ENCODE results near the gene FLAD1.

Gene FLAD1

DNA sequence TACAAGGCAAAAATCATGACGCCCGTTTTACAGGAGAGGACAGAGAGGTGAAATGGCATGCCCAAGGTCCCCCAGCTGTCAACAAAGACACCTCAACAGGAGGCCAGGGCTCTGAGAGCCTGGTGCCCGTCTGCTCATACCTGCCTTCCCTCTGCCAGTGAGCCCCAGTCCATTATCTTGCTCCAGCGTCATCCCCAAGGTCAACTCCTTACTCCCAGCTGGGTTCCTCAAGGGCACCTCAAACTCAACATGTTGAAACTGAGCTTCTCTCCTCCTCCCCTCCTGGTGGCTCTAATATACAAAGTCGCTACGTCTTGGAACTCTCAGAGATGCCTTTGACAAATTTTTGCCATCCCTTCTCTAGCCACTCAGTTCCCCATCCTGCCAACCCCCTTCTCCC lies 30.5 kb upstream of the FLAD1 start:
- DNase-seq (ENCODE audit: low read depth in 2 of 2): no peak

DNA sequence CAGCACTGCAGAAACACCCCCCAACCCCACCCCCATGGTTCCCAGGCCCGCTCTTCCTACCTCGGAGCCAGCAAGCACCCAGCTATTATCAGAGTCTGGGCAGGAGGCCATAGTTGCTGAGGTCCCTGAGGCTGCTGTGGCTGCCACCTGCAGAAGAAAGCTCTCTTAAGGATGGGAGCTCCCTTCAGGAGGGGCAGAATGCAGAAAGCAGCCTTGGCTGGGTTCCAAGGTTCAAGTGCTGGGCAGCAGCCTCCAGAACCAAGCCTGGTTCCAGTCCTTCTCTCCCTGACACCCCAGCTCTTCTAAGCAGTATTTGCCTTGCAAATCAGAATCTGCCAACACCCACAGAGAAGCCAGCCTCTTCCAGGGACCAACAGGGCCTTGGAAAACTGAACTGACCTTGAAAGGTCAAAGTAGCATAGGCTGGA lies 29.5 kb upstream of the FLAD1 start:
- no peak for DNase-seq (ENCODE audit: low read depth in 2 of 2)

DNA sequence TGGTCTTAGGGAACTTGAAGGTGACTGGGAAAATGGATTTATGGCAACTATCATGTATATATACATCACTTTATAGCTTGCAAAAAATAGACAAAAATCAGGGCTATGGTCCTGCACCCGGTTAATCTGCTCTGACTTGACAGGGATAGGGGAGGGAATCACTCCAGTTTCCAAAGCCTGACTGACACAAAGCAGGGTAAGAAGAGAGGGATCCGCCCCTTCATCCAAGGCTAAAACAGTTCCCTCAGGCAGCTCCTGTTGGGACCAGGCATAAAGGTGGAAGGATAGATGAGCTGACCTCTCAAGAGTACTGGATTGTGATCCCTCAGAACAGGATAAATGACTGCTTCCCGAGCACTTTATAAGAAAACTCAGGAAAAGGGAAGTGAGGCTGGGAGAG lies 28.6 kb upstream of the FLAD1 start:
- DNase-seq (ENCODE audit: low read depth in 2 of 2): no peak

DNA sequence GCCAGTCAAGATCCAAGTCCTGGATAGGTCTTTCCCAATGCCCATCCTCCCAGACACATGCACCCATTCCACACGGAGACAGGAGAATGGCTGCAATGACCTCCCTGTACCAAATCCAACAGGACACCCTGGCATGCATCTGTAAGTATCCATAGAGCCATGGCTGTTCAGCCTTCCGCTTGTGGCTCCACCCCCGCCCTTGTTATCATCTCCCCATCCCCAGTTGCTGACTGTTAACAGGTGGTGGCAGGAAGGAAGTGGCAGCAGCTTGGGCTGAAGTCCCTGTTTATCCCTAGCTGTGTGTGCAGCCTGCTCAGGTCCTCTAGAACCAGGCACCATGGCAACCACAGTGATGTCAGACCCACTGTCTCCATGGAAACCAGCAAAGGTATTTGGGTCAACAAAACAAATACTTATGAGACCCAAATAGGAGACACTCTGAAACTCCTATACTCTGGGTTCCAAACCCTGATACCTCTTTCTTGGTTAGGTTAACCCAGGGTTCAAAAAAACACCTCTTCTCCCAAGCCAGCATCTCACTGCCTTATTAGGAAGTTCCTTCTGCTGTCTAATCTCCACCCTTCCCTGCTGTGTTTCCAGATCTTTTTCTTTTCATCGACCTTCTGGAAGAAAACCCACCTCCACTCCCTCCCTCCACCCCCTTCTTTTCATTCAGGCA lies 28.0 kb upstream of the FLAD1 start:
- peak; percentile 63 to 73 for DNase-seq (ENCODE audit: low read depth in 2 of 2)

DNA sequence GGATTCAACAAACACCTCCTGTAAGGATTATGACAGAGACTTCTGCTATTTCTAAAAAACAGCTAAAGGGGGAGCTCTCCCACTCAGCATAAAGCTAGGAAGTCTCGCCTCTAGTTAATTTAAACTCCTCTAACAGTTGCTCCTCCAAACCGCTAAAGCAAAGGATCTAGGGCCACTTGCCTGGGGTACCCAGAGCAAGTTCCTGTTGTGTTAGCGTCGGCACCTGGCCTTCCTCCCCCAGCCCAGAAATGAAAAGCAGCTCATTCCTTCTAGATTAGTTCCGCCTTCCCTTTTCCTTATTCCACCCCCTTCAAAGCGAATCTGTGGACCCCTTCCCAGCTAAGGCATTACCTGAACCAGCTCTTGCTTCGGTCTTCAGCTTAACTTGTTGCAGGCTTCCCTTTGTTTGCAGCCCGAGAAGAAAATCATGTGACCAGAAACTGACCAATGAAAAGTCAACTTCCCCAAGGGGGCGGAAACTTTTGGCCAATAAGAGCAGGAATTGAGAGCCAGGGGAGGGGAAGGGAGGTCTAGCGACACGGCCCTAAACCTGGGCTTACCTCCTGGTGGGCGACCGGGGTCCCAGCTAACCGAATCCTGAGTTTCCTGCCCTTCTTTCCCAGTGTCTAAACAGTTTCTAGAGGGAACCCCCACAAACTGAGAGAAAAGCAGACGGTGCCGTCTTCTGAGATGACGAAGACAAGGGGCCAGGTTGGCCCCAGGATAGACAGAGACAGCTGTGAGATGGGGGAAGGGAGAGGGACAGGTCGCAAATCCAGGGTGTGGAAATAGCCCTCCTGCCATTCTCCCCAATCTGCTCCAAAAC lies 27.2 kb upstream of the FLAD1 start, which contains the start of gene PBXIP1:
Gene PBXIP1 (minus strand): TSS at position 382 of the 826 bp plus-strand sequence. CDS start 2,378 bp downstream, outside the sequence.
- peak; percentile 57 to 70 for DNase-seq (ENCODE audit: low read depth in 2 of 2)

DNA sequence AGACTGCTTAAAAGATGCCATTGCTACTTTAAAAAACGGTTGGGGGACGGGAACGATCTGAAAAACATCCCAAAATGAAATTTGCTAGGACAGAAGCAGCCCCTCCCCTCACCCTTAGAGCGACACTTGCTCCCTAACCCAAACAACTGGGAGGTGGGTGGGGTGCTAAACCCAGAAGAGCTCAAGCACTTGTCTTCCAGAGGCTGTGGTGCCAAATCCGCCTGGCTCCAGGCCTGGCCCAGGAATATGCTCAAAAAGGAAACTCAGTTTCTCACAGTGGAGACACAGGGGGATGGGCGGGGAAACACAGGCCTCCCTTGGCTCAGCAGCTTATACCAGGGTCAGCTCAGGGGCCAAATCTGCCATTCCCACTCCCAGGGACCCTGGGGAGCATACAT lies 26.6 kb upstream of the FLAD1 start:
- DNase-seq (ENCODE audit: low read depth in 2 of 2): no peak

DNA sequence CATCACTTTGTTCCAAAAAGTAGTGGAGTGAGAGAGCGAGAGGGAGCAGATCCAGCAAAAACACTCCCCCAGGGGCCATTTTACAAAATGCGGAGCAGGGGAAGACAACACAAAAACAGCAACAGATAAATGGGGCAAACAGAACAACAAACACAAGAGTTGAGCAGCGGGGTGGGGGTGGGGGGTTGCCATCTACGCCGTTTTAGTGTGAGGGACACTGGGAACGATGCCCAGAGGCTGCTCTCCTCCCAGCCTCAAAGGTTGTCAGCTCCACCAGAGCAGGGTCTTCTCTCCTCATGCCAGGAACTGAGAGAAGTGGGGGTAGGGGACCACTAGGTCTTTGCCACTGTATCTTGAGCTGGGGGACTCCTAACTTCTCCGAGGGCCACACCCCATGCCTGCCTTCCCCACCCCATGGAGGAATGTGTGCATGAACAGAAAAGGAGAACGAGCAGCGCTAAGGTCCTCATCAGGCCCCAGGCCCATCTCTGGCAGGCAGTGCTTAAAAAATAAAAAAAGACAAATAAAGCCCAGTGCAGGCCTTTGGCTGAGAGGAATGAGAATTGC lies 26.0 kb upstream of the FLAD1 start:
- no peak for DNase-seq (ENCODE audit: low read depth in 2 of 2)

DNA sequence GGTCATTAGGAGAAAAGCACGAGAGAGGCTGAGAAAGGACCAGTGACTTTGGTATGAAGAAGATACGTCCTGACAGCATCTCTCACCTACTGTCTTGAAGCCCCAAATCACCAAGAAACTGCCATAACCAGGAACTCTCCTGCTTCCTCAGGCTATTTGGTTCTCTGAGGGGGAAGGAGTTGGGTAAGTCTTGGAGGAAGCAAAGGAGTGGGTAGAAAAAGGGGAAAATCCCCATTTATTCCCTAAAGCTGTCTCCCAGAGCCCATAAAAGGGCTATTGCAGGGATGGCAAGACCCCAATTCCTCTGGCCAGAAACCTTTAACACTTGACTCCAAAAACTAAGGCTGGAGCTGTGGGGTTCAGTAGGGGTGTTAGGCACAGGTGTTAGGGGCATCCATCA lies 25.1 kb upstream of the FLAD1 start:
- DNase-seq (ENCODE audit: low read depth in 2 of 2): no peak

DNA sequence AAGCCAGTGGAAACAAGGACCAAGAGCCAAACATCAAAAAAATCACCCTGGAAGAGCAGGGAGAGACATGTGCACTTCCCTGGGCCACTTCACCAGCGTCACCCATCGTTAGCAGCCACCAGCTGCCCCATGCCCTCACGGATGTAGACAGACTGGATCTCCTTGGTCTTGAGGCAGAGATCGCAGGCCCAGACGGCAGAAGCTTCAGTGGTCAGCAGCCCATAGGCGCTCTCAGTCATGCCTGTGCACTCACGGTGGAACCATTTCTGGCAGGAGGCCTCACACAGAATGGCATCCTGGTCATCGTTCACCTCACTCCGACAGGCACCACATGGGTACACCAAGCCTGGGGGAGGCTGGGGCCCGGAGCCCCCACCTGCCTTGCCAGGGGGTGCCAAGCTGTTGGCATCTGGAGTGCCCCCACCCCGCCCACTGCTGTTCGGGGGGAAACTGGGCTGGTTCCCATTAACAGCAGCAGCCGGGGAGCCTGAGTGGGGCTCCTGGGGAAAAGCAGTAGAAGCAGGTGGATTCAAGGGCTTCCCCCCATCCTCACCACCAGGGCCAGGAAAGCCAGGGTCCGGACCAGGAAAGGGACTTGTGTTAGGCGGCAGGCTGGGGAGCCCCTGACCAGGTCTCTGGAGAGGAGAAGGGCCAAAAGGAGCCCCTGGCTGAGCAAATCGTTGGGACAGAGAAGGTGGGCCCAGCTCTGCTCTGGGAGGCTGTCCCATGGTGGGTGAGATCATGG lies 24.3 kb upstream of the FLAD1 start:
- no peak for DNase-seq (ENCODE audit: low read depth in 2 of 2)

DNA sequence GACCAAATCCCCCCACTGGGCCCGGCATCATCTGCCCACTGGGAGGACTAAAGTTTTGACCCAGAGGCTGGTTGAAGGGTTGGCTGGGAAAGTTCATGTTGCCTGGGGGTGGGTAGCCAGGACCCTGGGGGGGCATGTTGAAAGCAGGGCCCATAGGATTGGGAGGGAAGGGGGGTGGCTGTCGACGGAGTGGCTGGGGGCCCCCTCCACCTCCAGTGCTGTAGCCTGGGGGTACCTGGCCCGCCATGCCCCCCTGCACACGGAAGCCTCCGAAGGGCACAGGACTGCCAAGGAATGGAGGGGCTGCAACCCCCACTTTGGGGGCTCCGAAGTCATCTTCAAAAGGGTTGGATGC lies 23.7 kb upstream of the FLAD1 start:
- DNase-seq (ENCODE audit: low read depth in 2 of 2): no peak

DNA sequence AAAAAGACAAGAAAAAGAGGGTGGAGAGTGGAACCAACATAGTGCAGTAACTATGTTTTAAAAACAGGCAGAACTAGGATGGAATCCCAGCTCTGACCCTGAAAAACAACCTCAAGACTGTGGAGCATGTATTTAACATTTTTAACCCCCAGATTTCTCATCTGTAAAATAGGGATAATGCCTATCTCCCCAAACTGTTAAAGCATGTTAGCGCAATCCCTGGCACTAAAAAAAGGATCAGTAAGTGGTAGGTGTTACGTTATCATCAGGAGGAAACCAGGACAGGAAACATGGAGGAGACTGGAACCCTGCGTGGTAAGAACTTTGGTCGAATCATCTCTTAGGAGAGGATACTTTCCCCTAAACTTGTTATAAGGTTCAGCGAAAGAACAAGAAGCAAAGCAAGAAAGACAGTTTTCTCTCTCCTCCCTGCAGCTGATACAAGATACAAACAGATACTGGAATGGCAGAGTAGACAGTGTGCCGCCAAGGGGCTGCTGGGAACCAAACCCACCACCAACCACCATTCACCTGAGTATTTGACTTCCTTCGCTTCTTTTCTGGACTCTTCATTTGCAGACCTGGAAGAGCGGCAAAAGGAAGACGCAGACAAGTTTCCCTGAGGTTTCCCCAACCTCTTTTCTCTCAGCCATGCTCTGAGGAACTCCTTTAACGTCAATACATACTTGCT lies 22.6 kb upstream of the FLAD1 start:
- DNase-seq (ENCODE audit: low read depth in 2 of 2): no peak

DNA sequence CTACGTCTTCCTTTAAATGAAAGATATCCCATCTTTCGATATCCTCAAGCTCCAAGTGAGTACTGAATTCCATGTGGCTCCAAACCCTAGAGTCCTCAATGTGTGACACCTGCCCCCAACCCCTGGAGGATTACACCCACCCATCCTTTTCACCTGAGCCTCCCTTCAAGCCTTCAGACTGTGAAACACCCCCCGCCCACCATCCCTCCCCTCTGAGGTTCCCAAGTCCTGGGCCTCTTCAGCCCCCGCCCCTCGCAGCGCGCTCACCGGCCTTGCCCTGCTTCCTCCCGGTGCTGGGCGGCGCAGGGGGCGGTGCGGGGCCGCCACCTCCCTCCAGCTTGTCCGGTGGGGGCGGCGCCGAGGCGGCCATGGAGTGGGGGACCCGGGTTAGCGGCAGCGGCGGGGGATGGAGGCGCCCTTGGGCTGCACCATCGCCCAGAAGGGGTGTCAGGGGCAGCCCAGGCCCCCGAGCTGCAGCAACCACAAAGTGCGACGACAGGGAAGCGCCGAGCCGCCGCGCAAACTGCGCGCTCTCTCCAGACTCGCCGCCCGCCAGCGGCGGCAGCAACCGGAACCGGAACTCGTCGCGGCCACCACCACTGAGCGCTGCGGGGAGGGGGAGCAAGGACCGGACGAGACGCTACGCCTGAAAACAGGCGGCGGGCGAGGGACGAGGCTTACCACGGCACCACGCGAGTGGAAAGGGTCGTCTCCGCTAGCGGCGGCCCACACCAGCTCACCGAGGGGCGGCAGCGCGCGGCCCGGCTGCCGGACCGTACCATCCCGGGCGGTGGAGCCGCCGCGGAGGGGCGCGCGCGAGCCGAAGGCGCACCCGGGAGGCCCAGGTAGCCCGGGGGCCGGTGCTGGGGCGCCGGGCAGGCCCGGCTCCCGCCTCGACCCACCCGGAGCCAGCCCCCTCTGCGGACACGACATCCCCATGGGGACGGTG lies 21.7 kb upstream of the FLAD1 start, which contains the start of gene PYGO2:
Gene PYGO2 (minus strand): TSS at position 576 of the 949 bp plus-strand sequence. CDS start 206 bp downstream, at position 370.
- DNase-seq (ENCODE audit: low read depth in 2 of 2): peak; percentile 73 to 86

DNA sequence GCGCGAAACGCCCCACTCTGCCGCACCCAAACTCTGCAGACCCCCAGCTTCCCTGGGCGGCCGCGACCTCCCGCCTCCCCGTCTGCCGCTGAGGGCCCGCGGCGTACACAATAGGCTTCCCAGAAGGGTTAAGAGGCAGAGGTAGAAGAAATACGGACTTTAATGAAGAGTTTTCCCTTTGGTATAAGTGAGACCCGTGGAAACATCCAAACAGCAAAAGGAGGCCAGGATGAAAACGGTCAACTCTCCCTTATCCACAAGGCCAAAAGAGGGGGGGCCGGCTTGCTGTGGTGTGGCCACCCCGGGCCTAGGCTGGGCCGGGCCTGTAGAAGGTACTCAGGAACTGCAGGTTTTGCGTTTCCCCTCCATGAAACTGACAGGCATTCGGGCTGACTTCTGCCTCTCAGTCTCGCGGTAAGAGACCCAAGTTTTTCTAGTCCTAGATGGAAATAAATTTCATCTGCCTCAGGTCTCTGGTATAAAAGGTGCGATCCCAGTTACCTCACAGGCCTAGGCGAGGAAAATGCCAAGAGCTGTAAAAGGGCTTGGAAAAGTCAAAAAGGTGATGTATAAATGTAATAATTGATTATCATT lies 20.9 kb upstream of the FLAD1 start:
- DNase-seq (ENCODE audit: low read depth in 2 of 2): no peak

DNA sequence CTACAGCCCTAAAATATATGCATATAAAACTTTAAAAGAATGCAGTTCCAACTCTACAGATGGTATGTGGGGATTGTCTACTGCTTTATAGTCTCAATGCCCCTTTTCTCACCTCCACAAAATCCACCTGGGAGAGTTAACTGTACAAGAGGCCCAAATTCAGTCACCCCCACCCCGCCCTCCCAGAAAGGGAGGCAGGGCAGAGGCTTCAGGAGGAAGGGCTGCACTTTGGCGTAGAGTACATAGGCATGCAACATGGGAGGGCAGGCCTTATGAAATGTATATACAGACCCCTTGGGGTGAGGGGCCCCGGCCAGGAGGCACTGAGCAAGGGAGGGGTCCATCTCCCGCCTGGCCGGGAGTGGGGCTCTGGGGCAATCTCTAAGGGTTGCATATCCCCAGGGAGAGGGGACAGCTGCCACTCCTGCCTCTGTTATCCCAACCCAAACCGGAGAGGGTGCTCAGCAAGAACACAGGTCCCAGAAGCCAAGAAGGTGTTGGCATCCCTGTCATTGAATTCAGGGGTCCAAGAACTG lies 20.3 kb upstream of the FLAD1 start:
- no peak for DNase-seq (ENCODE audit: low read depth in 2 of 2)

DNA sequence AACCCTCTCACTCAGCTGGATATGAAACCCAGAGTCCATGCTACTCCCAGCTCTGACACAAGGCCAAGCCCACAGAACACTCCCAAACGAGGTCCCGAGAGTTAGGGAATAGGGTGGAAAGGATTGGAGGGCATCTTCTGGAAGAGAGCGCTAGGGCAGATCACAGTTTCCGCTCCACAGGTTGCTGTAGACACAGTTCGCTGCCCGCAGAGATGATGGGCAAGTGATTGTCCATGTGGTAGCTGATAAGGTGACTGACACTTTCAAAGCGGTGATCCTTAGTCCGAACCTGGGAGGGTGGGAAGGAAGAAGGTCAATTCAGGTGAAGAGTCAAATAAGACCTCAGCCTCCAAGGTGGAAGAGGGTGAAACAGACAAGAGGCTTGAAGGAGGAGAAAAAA lies 19.5 kb upstream of the FLAD1 start:
- no peak for DNase-seq (ENCODE audit: low read depth in 2 of 2)

DNA sequence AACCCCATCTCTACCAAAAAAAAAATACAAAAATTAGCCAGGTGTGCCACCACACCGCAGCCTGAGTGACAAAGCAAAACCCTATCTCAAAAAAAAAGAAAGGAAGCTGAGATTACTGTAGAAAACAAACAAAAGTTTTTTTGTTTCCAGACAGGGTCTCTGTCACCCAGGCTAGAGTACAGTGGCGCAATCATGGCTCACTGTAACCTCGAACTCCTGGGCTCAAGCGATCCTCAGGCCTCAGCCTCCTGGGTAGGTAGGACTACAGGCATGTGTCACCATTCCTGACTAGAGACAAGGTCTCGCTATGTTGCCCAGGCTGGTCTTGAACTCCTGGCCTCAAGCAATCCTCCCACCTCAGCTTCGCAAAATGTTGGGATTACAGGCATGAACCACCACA lies 18.8 kb upstream of the FLAD1 start:
- no peak for DNase-seq (ENCODE audit: low read depth in 2 of 2)

DNA sequence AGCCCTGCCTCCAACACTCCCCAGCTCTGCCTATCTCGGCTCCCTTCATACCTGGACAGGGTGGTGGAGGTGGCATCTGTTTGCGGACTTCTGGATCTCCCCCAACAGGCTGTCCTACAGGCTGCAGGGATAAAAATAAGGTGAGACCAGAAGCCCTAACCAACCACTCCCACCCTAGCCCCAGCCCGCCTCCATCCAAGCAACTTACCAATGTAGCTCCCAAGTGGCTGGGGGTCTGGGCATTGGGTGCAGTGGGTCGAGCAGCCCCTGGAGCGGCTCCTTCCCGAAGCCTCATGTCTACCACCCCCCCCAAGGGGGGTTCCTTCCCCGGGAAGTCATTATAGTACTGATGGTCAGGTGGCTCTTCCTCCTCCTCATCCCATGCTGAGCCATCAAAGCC lies 17.0 kb upstream of the FLAD1 start:
- no peak for DNase-seq (ENCODE audit: low read depth in 2 of 2)

DNA sequence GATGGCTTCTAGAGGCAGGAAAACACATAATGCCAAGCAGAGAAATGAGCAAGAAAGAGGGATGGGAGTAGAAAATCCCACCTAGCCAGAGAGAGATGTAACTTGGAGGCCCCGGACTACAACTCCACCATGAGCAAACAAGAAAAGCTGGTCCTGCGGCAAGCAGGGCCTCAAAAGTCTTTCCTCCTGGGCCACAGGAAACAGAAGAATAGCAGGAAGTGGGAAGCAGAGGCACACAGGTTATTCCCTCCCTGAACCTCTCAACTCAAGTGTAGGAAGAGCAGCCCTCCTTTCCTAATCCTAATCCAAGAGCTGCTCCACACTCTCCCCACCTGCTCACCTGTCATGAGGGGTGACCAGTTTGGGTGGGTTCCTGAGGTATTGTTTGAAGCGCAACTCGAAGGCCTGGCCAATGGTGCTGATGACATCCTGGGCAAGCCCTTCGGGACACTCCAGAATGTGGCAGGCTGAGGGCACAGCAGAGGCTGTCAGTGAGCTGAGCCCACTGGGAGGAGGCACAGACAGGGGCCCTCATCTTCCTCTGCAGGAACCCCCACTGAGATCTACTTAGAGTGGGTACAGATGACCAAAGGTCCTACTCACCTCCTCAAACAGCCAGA lies 15.7 kb upstream of the FLAD1 start:
- no peak for DNase-seq (ENCODE audit: low read depth in 2 of 2)

DNA sequence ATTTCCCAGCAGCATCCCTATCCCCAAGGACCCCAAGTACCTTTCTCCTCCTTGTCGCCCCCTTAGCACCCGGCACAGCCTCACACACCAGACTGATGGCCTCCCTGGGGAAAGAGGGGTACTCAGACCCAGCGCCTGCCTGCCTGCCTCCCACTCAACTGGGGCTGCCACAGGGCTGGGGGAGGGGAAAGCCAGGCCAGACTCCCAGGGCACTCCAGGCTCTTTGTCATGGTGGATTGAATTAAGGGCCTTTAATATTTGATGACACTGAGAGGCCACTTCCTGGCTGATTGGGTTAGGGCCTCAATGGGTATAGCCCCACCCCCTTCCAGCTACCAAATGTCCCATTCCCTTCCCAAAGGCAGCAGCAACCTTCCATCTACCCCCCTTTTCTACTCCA lies 14.4 kb upstream of the FLAD1 start:
- DNase-seq (ENCODE audit: low read depth in 2 of 2): no peak

Data from stimulated activated CD4-positive, alpha-beta T cell treated with anti-CD3 and anti-CD28 coated beads, Interleukin-4, amount 100 ng/mL, for 48 hours (primary cell).